Trophoblast cell (in vitro differentiated cells and primary cell): ENCODE measurements around the gene CAV2.

Experiments used
- DNase-seq, 2 donors: peaks; one replicate each; pipeline ENCODE4 v3.0.0-alpha.2; 2016
- H2AFZ ChIP-seq: 2 replicates; pipeline ENCODE4 v1.6.1; 2013; ENCODE audit warnings: low read length, moderate library complexity, mild to moderate bottlenecking; ENCODE audit not compliant: insufficient read depth, poor library complexity
- H2AK5ac ChIP-seq: 2 replicates; pipeline ENCODE4 v1.6.1; 2013; ENCODE audit warnings: mild to moderate bottlenecking, low read length
- H2BK120ac ChIP-seq: 2 replicates; pipeline ENCODE4 v1.6.1; 2013; ENCODE audit warnings: low read length, mild to moderate bottlenecking, moderate library complexity; ENCODE audit not compliant: insufficient read depth, poor library complexity
- H2BK12ac ChIP-seq: 2 replicates; pipeline ENCODE4 v1.6.1; 2013; ENCODE audit warnings: mild to moderate bottlenecking, low read length, moderate library complexity
- H2BK5ac ChIP-seq: 2 replicates; pipeline ENCODE4 v1.6.1; 2013; ENCODE audit warnings: low read length, low read depth, moderate library complexity, mild to moderate bottlenecking; ENCODE audit not compliant: poor library complexity
- H3K14ac ChIP-seq: 2 replicates; pipeline ENCODE4 v1.6.1; 2013; ENCODE audit warnings: mild to moderate bottlenecking, low read length
- H3K18ac ChIP-seq: 2 replicates; pipeline ENCODE4 v1.6.1; 2013; ENCODE audit warnings: mild to moderate bottlenecking, low read length
- H3K23ac ChIP-seq: 2 replicates; pipeline ENCODE4 v1.6.1; 2013; ENCODE audit warnings: low read length
- H3K27ac ChIP-seq: 2 replicates; pipeline ENCODE4 v1.5.1; 2013; ENCODE audit warnings: low read depth, mild to moderate bottlenecking, inconsistent platforms, low read length, moderate library complexity
- H3K27me3 ChIP-seq: 2 replicates; pipeline ENCODE4 v1.6.1; 2013; ENCODE audit warnings: inconsistent platforms, mild to moderate bottlenecking, low read length, moderate library complexity; ENCODE audit not compliant: insufficient read depth
- H3K36me3 ChIP-seq, 2 experiments: 1 replicate in 1 of 2; 2 replicates in 1 of 2; pipeline ENCODE4 v1.6.1; 2013; ENCODE audit warnings: low read length in 2 of 2, mild to moderate bottlenecking in 2 of 2, moderate library complexity in 1 of 2; ENCODE audit not compliant: insufficient read depth in 2 of 2, control insufficient read depth in 1 of 2
- H3K4ac ChIP-seq: 2 replicates; pipeline ENCODE4 v1.6.1; 2013; ENCODE audit warnings: low read depth, mild to moderate bottlenecking, low read length, moderate library complexity
- H3K4me1 ChIP-seq, 2 experiments: 1 replicate in 1 of 2; 2 replicates in 1 of 2; pipeline ENCODE4 v1.6.1; 2013; ENCODE audit warnings: low read length in 2 of 2, mild to moderate bottlenecking in 2 of 2, moderate library complexity in 1 of 2; ENCODE audit not compliant: insufficient read depth in 2 of 2, control insufficient read depth in 1 of 2
- H3K4me2 ChIP-seq: 2 replicates; pipeline ENCODE4 v1.6.1; 2013; ENCODE audit warnings: inconsistent platforms, mild to moderate bottlenecking, low read length, moderate library complexity
- H3K4me3 ChIP-seq: 2 replicates; pipeline ENCODE4 v1.5.1; 2013; ENCODE audit warnings: mild to moderate bottlenecking, low read depth, low read length, inconsistent platforms
- H3K79me1 ChIP-seq: one replicate; pipeline ENCODE4 v1.6.1; 2013; ENCODE audit warnings: low read length
- H3K79me2 ChIP-seq: 2 replicates; pipeline ENCODE4 v1.6.1; 2013; ENCODE audit warnings: low read length, mild to moderate bottlenecking; ENCODE audit not compliant: control insufficient read depth, insufficient read depth, poor library complexity
- H3K9ac ChIP-seq: 2 replicates; pipeline ENCODE4 v1.6.1; 2013; ENCODE audit warnings: mild to moderate bottlenecking, low read length
- H3K9me3 ChIP-seq: 2 replicates; pipeline ENCODE4 v1.6.1; 2013; ENCODE audit warnings: low read depth, mild to moderate bottlenecking, control low read depth, inconsistent platforms, low read length; ENCODE audit not compliant: insufficient read depth
- H4K12ac ChIP-seq: 2 replicates; pipeline ENCODE4 v1.6.1; 2013; ENCODE audit warnings: low read depth, mild to moderate bottlenecking, low read length, moderate library complexity
- H4K8ac ChIP-seq: 2 replicates; pipeline ENCODE4 v1.6.1; 2013; ENCODE audit warnings: low read depth, mild to moderate bottlenecking, low read length, moderate library complexity
- H4K91ac ChIP-seq: one replicate; pipeline ENCODE4 v1.6.1; 2013; ENCODE audit warnings: low read depth, mild to moderate bottlenecking, low read length, moderate library complexity
- WGBS: extraction: QIAGEN DNeasy Blood & Tissue Kit; methylation state at CpG from one replicate; pipeline ENCODE4 v1.1.7; 2013; ENCODE audit warnings: missing lambda C conversion rate; ENCODE audit not compliant: insufficient read length, insufficient coverage; ENCODE audit errors: extremely low coverage; 5-methylcytosine and 5-hydroxymethylcytosine counted together

CAV2 gene

DNA sequence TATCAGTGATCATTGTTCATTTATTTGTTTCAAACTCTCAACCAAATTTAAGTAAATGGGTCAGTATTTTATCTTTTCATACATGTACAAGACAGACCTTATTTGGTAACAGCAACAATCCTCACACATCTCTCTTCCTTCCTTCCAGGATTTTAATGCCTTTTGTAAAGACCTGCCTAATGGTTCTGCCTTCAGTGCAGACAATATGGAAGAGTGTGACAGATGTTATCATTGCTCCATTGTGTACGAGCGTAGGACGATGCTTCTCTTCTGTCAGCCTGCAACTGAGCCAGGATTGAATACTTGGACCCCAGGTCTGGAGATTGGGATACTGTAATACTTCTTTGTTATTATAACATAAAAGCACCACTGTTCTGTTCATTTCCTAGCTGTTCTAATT lies 6.3 kb downstream of the CAV2 start:
- DNase-seq, result no peak
- H3K4me2 ChIP-seq, result no peak overlapping the region
- no peaks in the 10 kb centered on the region for H3K9me3 ChIP-seq
- peaks cover 0 to under 1% of the 10 kb centered on the region in 2 experiments for H3K4me1 ChIP-seq
- H3K36me3 ChIP-seq, result no peaks in the 10 kb centered on the region
- no peak overlapping the region for H2AFZ ChIP-seq
- H3K27me3 ChIP-seq, result no peaks in the 10 kb centered on the region
- WGBS, result no CpG with 5 or more reads among the region's 3 CpGs
- no peak overlapping the region for H4K8ac ChIP-seq
- no peak overlapping the region for H3K4ac ChIP-seq
- no peak overlapping the region for H2BK12ac ChIP-seq
- H4K91ac ChIP-seq, result no peak overlapping the region
- H3K18ac ChIP-seq, result no peak overlapping the region
- H2BK5ac ChIP-seq, result no peak overlapping the region
- no peak overlapping the region for H2BK120ac ChIP-seq
- H3K79me1 ChIP-seq, result no peaks in the 10 kb centered on the region
- H3K14ac ChIP-seq, result no peak overlapping the region
- H3K27ac ChIP-seq, result no peak overlapping the region
- H2AK5ac ChIP-seq, result no peak overlapping the region
- H3K4me3 ChIP-seq, result no peak overlapping the region
- H3K9ac ChIP-seq, result no peak overlapping the region
- H3K23ac ChIP-seq, result no peak overlapping the region
- H3K79me2 ChIP-seq, result no peaks in the 10 kb centered on the region
- no peak overlapping the region for H4K12ac ChIP-seq

DNA sequence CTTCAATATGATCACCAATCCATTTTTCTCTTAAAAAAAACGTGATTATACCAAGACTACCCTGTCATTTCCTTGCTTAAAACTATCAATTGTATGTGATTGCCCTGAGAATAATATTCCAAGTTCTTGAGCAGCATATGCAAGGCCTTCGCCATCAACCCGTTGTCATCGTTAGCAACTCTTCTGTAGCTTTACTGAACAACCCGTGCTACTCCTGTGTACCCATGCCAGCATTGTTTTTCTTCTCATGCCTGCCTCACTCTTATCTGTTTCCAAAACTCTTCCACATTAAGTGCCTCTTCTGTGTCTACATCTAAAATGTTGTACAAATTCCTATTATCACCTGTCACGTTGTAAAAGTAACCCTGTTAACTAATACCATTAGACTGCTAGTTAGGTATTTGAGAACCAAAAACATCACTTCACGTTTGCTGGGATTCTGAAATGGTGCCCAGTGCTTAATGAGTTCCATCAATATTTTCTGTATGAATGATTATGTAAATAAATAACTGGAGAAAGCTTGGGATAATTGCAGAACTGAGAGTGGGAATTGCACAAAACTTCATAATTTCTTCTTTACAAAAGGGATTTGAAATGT lies 10.5 kb downstream of the CAV2 start:
- Histone ChIP-seq H3K79me1 (peaks cover 6% of the 10 kb centered on the region), H4K8ac (no peak overlapping the region), H3K4me1 (peaks cover 3 to 6% of the 10 kb centered on the region in 2 experiments), H4K12ac (no peak overlapping the region), H2BK120ac (no peak overlapping the region), H3K36me3 (no peaks in the 10 kb centered on the region), H3K9ac (no peak overlapping the region), H2BK5ac (no peak overlapping the region), H2AFZ (no peak overlapping the region), H3K14ac (no peak overlapping the region), H3K4me3 (no peak overlapping the region), H3K27ac (no peak overlapping the region), H4K91ac (no peak overlapping the region), H3K9me3 (no peaks in the 10 kb centered on the region), H2AK5ac (no peak overlapping the region), H3K4ac (no peak overlapping the region), H3K79me2 (no peaks in the 10 kb centered on the region), H3K23ac (no peak overlapping the region), H3K4me2 (no peak overlapping the region), H3K27me3 (no peaks in the 10 kb centered on the region), H3K18ac (no peak overlapping the region), H2BK12ac (no peak overlapping the region)
- no peak for DNase-seq
- WGBS, result no CpG with 5 or more reads among the region's 7 CpGs

DNA sequence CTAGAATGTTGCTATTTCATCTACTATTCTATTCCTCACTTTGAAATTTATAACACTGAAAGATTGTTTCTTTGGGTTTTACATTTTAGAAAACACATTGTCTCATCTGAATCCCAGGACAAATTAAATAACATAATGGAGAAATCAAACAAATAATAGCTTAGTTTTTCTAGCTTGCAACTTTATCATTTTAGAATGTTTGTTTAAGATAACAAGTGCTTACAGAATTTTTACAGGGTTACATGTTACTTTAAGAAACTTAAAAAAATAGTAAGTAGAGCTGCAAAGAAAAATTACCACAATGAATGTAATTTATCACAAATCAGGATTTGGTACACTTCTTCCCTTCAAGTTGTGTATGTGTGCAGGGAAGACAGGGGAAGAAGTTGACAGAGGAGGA lies 11.3 kb downstream of the CAV2 start:
- H3K9ac ChIP-seq, result no peak overlapping the region
- no peak overlapping the region for H3K23ac ChIP-seq
- no peak overlapping the region for H4K12ac ChIP-seq
- no peak overlapping the region for H3K27ac ChIP-seq
- H4K91ac ChIP-seq, result no peak overlapping the region
- DNase-seq, result no peak
- no peak overlapping the region for H2AK5ac ChIP-seq
- H3K4ac ChIP-seq, result no peak overlapping the region
- no peak overlapping the region for H3K14ac ChIP-seq
- H3K9me3 ChIP-seq, result no peaks in the 10 kb centered on the region
- no peak overlapping the region for H3K18ac ChIP-seq
- no peak overlapping the region for H2AFZ ChIP-seq
- no peak overlapping the region for H4K8ac ChIP-seq
- H3K79me1 ChIP-seq, result peaks cover 6% of the 10 kb centered on the region
- H3K4me2 ChIP-seq, result no peak overlapping the region
- peaks cover 3 to 6% of the 10 kb centered on the region in 2 experiments for H3K4me1 ChIP-seq
- no peak overlapping the region for H2BK5ac ChIP-seq
- H3K79me2 ChIP-seq, result no peaks in the 10 kb centered on the region
- H2BK12ac ChIP-seq, result no peak overlapping the region
- H3K27me3 ChIP-seq, result no peaks in the 10 kb centered on the region
- H3K36me3 ChIP-seq, result no peaks in the 10 kb centered on the region
- no peak overlapping the region for H3K4me3 ChIP-seq
- H2BK120ac ChIP-seq, result no peak overlapping the region

DNA sequence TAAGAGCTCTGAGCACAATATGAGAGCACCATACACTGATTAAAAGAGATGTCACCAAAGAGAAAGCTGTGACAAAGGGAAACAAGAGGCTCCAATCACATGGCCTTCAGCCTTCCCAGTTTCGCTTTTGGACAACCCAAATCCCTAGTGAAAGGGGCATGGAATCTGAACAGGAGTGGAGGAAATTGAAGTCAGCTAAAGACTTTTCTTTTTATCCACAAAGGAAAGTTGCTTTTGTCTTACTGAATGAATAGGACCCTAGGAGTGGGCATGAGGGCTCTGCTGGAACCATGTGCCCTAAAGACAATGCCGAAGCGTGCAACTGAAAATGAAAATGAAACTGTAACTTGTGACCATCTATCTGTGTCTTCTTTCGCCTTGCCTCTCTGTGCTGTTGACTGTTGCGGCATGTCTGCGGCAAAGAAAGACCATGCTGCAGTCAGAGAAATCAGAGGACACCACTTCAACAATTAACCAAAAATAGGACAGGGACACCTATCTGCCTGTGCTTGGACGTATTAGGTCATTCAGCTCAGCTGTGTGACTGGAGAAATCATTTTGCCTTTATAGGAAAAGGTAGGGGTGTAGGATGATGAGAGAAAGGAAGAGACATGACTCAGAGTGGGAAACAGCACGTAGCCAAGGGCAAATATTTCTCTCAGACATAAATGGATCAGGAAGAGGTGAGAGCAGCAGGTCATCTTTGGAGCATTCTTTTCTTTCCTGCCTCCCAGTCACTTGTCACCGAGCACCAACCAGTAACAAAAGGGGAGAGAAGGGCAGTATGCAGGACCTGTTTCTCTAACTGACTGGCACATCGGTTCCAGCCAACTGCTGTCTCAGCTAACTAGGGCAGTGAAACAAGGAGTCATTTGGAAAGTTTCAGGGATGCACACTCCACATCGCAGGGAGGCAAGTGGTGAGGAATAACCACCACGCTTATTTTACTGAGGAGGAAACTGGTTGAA lies 12.3 kb downstream of the CAV2 start:
- DNase-seq, result peak; percentile 76 to 83
- H3K4me2 ChIP-seq, result peak overlapping the region; percentile 8
- no peaks in the 10 kb centered on the region for H3K79me2 ChIP-seq
- peak overlapping the region; percentile 20 for H3K14ac ChIP-seq
- WGBS, result no CpG with 5 or more reads among the region's 12 CpGs
- H3K4me1 ChIP-seq, result peaks cover 3 to 6% of the 10 kb centered on the region in 2 experiments
- H3K79me1 ChIP-seq, result peaks cover 6% of the 10 kb centered on the region
- no peak overlapping the region for H2AFZ ChIP-seq
- no peaks in the 10 kb centered on the region for H3K9me3 ChIP-seq
- no peak overlapping the region for H2BK12ac ChIP-seq
- no peak overlapping the region for H3K27ac ChIP-seq
- no peak overlapping the region for H2BK5ac ChIP-seq
- H3K9ac ChIP-seq, result no peak overlapping the region
- H3K27me3 ChIP-seq, result no peaks in the 10 kb centered on the region
- H3K23ac ChIP-seq, result no peak overlapping the region
- H3K4me3 ChIP-seq, result no peak overlapping the region
- no peak overlapping the region for H3K18ac ChIP-seq
- H4K8ac ChIP-seq, result no peak overlapping the region
- no peak overlapping the region for H3K4ac ChIP-seq
- H4K12ac ChIP-seq, result no peak overlapping the region
- H2AK5ac ChIP-seq, result no peak overlapping the region
- no peak overlapping the region for H4K91ac ChIP-seq
- H2BK120ac ChIP-seq, result no peak overlapping the region
- no peaks in the 10 kb centered on the region for H3K36me3 ChIP-seq
